ENCODE measurements around the gene EGLN3.
"Not testable (repeated sequence)": the region's sequence is repeated elsewhere in the genome, so short reads cannot be mapped to it uniquely, and the experiment has no call there.

EGLN3 gene

GRCh38 chr14:33934043-33934750 is 16.7 kb downstream of the EGLN3 start:
- DNase-seq, result peak; percentile 25

GRCh38 chr14:33933386-33933933 is 17.4 kb downstream of the EGLN3 start:
- DNase-seq, result no peak

GRCh38 chr14:33932576-33933345 is 18.1 kb downstream of the EGLN3 start:
- no peak for DNase-seq

GRCh38 chr14:33932033-33932432 is 18.8 kb downstream of the EGLN3 start:
- no peak for DNase-seq

- no peak for DNase-seq
Observed at GRCh38 chr14:33931461-33931860, 19.4 kb downstream of the EGLN3 start.

- no peak for DNase-seq
Observed at GRCh38 chr14:33930439-33930838, 20.4 kb downstream of the EGLN3 start.

- DNase-seq, result no peak
Observed at GRCh38 chr14:33929799-33930408, 21.0 kb downstream of the EGLN3 start.

- DNase-seq, result no peak
Observed at GRCh38 chr14:33928895-33929294, 22.0 kb downstream of the EGLN3 start.

- DNase-seq, result no peak
Observed at GRCh38 chr14:33927944-33928343, 22.9 kb downstream of the EGLN3 start.

GRCh38 chr14:33926967-33927366 is 23.9 kb downstream of the EGLN3 start:
- DNase-seq, result not testable (repeated sequence)

- DNase-seq, result no peak
Observed at GRCh38 chr14:33925946-33926345, 24.9 kb downstream of the EGLN3 start.

- no peak for DNase-seq
Observed at GRCh38 chr14:33925235-33925634, 25.6 kb downstream of the EGLN3 start.

- no peak for DNase-seq
Observed at GRCh38 chr14:33924566-33925100, 26.2 kb downstream of the EGLN3 start.

GRCh38 chr14:33922125-33922524 is 28.7 kb downstream of the EGLN3 start:
- peak; percentile 35 for DNase-seq

GRCh38 chr14:33918256-33918655 is 32.6 kb downstream of the EGLN3 start:
- DNase-seq, result no peak

- DNase-seq, result no peak
Observed at GRCh38 chr14:33917661-33918060, 33.2 kb downstream of the EGLN3 start.

GRCh38 chr14:33916663-33917565 is 34.0 kb downstream of the EGLN3 start:
- peak; percentile 91 for DNase-seq

- no peak for DNase-seq
Observed at GRCh38 chr14:33915682-33916081, 35.2 kb downstream of the EGLN3 start.

GRCh38 chr14:33914676-33915516 is 36.0 kb downstream of the EGLN3 start:
- peak; percentile 90 for DNase-seq

- no peak for DNase-seq
Observed at GRCh38 chr14:33911046-33911445, 39.8 kb downstream of the EGLN3 start.

GRCh38 chr14:33910435-33910834 is 40.4 kb downstream of the EGLN3 start:
- DNase-seq, result no peak

All from NCI-H226 (cell line).